HG03066 (cell line): ENCODE results near the gene CPLANE2.
A peak's percentile ranks its signal among the peaks of the same experiment; 100 is the strongest.
"Not testable (repeated sequence)": the region's sequence is repeated elsewhere in the genome, so short reads cannot be mapped to it uniquely, and the experiment has no call there.

Experiments used
- ATAC-seq: cut with Tn5 transposase; IDR thresholded peaks from one replicate; pipeline ENCODE4 v1.9.1; 2021; ENCODE audit warnings: low read depth; ENCODE audit not compliant: unreplicated experiment

Gene CPLANE2

DNA sequence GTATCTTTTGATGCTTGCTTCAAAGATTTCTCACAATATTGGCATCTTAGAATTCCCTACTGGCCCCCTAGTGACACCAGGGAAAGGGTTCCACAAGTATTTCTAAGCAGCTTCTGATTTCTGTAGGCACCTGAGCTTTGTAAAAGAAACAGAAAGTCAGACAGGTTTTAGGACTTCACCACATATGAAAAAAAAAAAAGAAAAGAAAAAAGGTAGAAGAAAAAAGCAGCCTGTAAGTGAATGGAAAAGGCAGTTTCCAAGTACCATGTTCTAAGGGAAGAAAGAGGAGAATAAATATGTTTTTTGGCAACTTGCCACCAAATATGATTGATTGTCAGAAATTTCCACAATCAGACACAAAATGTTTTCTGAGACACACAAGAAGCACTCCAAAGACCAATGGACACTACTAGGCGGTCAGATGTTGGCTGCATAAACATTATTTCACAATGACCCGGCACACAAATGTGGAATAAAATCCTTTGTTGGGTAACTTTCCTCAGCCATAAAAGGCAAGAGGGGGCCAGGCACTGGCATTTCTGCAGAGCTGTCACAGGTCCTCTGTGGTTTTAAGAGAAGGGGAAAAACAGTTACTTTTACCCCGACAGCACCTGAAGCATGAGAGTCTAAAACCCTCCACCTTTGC, 12.7 kb upstream of the CPLANE2 start:
- ATAC-seq, result no peak

DNA sequence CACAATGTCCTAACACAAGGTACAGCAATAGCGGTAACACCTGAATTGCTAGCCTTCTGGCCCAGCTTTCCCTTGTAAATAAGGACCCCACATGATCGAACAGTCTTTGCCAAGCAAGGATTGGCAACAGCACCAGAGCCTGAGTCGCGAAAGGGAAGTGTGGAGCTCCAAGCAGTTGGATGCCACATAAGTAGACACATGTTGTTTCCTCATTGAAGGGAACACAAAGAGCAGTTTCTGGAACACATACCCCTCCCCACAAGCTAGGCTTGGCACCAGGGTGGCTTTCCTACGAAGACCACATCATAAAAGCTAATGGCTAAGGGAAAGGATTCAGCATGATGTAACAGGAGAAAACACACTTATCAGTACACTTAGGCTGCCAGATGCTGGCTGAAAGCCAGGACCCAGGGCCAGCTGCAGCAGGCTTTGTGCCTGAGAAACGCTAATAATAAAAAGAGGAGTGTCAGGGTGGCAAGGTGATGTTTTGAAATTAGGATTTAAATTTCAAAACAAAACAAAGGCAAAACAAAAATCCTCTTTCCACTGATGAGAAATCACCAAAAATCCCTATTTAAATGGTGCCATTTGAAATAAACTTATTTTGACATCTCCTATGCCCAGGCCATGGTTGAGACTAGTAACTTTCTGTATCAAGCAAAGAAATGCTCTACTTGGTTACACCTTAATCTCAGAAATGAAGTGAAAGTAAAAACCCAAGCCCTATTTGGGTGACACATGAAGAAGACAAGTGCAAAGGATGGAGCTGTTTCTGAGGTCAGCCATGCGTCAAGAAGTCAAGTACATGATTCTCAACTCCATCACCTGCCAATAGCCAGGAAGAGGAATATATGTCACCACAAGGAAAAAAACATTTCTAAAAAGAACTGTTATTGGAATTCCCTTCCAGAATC, 11.9 kb upstream of the CPLANE2 start:
- ATAC-seq, result peak; percentile 70

DNA sequence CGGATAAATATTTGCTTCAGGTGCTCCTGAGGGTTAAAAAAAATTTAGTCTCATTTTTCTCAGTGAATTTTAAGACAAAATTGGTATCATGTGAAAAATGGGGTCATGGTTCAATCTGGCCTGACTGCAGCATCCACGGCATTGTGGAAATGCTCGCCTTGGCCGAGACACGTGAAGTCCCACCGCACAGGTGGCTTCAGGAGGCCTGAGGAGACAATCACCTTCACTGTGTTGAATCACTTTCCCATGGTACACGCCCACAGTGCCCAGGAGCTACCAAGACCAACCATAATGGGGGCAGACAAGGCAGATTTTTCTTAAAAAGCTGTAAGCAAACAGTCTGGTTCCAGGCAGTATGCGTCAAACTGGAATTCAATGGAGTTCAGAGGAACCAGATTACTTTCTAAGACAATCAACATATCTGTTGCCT, 11.0 kb upstream of the CPLANE2 start:
- ATAC-seq, result no peak

DNA sequence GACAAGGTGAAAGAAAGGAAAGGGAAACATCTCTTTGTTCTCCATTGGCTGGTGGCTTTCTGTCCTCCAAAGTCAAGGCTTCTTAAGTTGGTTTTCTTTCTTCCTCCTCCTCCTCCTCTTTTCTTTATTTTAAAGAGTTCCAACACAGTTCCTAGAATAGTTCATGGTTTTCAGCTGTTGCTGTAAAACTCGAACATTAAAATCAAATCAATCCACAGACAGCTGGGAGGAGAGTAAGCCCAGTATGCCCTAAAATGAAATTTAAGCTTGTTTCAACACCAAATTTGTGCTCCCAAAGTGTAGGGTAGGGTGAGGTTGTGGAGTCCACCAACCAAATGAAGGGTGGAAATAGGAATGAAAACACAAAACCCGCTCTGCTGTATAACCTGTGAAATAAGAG, 10.5 kb upstream of the CPLANE2 start:
- ATAC-seq, result no peak

DNA sequence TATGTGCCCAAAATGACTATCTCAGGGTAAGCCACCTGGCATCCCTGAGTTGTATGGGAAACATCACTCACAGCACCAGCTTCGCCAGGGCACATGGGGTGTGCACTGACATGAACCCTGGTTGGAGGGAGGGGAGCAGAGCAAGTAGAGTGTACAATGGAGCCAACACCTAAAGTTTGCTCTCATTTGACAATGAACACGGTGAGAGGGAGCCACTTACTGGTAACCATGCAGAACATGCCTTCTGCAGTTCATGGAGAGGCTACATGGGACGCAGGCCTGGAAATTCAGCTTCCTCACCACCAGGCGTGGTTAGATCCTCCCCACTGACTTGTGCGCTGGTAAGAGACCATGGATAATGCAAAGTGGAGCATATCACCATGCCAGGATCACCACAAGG, 10.0 kb upstream of the CPLANE2 start:
- no peak for ATAC-seq

DNA sequence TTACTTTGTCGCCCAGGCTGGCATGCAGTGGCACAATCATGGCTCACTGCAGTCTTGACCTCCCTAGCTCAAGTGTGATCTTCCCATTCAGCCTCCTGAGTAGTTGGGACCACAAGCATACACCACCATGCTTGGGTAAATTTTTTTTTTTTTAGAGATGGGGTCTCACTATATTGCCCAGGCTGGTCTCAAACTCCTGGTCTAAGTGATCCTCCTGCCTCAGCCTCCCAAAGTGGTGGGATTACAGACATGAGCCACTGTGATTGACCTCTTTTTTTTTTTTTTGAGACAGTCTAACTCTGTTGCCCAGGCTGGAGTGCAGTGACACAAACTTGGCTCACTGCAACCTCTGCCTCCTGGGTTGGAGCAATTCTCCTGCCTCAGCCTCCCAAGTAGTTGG, 9.3 kb upstream of the CPLANE2 start:
- not testable (repeated sequence) for ATAC-seq

DNA sequence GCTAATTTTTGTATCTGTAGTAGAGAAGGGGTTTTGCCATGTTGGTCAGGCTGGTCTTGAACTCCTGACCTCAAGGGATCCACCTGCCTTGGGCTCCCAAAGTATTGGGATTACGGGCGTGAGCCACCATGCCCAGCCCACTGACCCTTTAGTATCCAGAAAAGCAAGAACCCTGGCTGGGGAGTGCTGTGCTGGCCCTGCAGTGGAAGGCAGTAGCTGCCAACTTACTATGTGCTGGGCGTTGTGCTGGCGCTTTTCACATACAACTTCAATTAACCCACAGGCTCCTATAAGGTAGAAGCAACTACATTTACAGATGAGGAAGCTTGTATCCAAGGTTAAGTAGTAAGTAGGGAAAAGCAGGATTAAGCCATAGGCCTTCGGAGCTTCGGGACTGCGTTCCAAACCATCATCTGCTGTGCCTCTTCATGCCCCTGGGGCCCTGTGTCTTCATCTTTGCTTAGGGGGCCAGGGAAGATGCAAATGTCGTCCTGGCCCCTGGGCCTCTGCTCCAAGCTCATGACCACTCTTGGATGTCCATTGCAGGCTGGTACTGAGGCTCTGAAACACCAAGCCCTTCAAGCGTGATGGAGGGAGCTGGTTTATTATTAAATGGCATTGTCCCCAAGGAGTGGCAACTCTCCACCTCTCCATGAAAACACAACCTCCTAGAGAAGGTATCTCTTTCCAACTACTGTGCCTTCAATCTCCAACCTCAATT, 8.7 kb upstream of the CPLANE2 start:
- no peak for ATAC-seq

DNA sequence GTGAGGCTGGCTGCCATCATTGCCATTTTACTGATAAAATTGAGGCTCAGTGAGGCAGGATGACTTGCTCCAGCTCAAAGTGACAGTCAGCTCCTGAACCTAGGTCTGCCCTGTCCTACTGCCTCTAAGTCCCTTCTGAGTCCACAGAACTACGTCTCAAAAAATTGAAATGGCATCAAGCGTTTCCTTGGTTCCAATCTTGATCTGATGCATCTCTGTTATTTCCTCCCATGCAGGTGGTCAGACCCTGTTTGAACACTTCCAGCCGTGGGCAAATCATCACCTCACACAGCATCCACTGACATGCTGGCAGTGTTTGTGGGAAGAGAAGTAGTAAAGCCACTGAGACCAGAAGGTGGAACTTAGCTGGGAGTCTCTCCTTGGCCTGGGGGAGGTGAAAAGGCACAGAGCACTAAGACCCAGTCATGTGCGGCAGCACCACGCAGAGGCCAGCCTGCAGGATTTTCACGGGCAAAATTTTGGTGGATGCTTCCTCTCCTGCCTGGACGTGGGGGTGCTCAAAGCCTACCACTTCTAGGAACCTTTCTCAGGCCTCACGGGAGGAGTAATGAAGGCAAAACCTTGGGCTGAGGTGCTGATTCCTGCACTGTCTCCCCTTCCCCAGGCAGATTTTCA, 7.8 kb upstream of the CPLANE2 start:
- ATAC-seq, result no peak

DNA sequence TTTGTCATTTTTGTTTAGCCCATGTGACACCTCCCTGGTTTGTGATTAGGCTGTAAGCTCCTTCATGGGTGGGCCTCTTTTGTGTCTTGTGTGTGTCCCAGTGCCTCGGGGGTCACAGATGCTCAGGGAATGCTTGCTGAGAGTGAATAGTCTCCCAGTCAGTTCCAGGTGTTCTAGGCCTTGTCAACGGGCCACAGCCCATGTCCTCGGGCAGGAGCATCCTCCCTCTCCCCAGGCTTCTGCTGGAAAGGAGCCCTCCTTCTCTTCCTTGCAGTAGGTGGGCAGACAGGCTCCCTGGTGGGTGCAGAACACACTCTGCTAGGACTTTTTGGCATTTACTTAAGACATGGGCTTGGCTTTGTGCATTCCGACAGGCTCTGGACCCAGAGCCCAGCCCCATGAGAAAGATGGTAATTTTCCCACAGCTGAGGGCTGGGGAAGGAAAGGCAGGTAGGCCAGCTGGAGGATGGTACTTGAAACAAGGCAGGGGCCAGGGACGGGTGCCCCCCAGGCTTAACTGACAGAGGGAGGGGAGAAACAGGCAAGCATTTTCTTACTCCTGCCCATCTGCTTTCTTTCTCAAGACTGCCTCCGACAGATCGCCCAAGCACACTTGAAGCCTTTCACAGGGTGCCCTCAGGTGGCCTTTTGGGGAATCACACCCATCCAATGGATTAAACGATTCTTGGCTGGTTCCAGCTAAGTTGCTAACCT, 7.1 kb upstream of the CPLANE2 start:
- no peak for ATAC-seq

DNA sequence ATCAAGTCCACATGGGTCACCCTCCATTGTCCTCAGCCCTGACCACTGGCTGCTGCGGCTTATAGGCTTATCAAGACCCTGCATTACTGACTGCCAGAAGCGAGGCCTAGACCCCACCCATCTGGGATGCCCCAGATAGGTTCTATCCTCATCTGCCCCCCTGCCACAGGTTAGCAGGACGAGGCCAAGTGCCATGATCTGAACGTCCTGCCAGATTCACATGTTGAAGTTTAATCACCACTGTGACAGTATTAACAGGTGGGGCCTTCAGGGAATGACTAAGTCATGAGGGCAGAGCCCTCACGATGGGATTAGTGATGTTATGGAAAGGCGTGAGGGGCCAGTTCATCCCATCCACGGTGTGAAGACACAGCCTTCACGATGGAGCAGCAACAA, 6.2 kb upstream of the CPLANE2 start:
- ATAC-seq, result no peak

DNA sequence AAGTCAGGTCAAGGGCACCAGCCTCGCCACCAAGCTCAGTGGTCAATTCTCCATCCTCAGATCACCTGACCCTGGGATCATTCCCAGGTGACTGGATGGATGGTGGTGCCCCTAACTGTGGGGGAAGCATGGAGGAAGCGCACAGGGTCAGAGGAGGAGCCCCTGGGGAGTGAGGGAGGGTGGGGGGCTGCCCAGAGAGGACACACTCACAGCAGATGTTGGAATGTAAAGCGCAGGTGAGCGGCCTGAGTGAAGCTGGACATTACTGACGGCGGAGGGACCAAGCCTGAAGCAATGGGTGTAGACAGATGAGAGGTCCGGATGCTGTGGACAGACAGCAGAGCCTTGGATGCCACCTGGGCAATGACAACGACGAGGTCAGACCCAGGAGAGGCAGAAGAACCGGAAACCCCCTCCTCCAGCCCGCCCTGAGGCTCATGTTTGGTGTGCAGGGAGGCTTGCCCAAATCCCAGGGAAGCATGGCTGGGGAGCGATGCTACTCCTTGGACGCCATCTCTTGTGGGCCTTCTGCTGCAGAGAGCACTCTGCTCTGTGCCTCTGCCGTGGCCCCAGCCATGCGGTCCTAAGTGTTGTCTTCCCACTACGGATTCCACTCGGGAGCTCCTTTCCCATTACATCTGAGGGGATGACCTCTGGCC, 5.7 kb upstream of the CPLANE2 start:
- ATAC-seq, result no peak

DNA sequence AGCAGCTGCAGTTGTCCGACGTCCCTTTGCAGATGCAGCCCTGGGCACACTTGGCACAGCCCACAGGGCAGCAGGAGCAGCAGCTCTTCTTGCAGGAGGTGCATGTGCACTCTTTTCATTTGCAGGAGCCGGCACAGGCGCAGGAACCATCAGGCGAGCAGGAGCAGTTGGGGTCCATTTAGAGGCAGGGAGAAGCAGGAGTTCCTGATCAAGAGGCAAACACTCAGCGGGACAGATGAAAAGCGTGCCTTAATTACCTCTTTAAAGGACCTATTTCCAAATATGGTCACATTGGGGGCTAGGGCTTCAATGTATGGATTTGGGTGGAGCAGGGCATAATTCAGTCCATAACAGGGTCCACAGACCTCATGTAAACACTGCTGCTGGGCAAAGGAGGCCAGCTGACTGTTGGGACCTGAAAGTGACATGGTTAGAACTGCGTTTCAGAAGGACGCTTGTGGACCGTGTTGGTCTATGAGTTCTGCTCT, 4.3 kb upstream of the CPLANE2 start:
- no peak for ATAC-seq

DNA sequence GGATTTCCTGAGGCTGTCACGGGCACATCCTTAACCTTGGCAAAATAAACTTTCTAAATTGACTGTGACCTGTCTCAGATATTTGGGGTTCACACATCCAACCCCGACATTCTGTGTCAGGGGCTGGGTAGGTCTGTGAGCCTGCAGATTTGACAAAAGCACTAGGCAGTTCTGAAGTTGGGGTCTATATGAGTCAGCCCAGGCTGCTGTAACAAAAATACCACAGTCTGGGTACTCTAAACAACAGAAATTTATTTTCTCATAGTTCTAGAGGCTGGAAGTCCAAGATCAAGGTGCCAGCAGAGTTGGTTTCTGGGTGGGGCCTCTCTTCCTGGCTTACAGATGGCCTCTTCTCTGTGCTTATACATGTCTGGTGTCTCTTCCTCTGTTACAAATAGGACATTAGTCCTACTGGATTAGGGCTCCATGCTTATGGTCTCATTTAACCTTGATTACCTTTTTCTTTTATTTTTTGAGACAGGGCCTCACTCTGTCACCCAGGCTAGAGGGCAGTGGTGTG, 3.0 kb upstream of the CPLANE2 start:
- ATAC-seq, result no peak

DNA sequence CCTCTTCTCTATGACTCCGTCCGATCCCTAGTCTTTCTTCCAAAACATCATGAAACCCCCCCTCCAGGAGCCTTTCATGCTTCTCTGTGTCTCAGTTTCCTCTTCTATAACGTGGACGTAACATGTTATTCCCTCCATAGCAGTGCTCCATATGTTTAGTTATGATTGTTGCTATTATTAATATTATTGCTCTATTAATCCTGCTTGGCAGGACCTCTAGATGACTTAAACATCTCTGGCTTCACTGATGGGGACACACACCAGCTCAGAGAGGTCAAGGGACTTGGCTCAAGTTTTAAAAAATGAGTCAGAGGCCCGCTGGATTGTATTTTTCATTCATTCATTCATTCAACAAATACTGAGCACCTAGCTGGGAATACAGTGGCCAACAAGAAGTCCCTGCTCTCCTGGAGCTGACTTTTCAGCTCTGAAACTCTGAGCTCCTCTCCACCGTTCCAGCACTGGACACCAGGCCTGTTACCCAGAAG, 404 bp upstream of the CPLANE2 start:
- ATAC-seq, result no peak

DNA sequence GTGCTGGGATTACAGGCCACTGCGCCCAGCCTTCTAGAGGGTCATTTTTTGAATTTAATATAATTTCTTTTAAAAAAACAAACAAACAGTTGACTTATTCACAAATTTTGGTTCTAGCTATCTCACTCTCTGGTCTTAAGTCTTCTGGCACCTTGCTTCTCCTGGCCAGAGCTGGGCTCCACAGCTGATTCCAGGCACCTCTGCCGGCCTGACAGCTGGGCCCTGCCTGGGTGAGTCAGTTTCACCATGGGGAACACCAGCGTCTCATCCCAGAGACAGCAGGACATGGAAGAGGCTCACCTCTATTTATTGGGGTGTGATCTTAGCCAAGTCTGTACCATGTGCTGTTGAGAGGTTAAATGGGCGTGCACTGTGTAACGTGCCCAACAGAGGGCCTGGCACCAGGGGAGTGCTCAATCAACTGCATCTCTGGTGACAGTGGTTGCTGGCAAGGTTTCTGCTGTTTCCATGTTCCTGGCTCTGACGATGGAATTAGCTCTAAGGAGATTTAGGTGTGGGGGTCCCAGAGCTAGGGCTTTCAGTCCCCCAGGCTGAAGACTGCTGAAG, 956 bp downstream of the CPLANE2 start:
- peak; percentile 39 for ATAC-seq

DNA sequence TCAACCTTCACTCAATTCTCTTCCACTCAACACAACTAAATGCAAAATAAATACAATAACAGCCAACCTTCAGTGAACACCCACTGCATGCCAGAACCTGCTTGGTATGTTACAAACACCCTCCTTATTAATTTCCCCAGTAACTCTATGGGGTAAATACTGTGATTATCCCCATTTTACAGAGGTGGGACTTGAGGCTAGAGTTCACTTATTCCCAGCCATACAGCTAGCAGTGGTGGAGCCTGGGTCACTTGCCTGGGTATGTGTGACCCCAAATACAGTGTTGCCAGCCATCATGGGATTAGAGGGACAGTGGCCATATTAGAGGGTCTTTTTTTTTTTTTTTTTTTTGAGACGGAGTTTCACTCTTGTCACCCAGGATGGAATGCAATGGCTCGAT, 1.6 kb downstream of the CPLANE2 start:
- no peak for ATAC-seq

DNA sequence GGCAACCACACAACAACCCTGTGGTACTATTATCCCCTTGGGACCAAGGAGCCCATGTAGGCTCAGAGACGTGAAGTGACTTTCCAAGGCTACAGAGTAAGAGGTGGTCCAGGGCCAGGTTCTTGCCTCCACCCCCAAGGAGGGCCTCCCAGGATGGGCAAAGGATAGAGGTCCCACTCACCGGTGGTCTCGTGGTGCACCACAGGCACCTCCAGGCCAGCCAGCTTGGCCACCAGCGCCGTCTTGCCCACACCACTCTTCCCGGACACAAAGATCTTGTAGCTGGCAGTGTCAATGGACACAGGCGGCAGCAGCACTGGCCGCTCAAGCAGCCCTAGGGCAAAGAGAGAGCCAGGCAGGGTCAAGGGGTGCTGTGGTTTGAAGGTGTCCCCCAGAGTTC, 3.6 kb downstream of the CPLANE2 start:
- ATAC-seq, result no peak

DNA sequence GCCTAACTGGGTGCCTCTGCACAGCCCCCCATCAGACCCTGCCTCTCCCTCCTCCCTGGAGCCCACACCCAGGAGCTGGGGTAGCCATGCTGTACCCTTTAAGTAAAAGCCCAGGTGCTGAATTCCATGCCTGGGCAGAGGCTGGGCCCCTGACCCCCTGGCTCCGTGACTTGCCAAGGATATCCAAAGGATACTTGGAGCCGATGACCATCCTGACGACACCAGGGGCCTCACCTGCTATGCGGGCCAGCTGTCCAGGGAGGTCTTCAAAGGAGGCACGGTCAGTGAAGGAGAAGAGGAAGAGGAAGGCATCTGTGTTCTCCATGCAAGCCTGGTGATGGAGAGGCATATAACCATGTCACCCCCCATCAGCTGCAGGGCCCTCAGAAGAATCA, 4.7 kb downstream of the CPLANE2 start:
- ATAC-seq, result no peak
